GM10248 (cell line): Measurements from ENCODE around the gene CHPF.

Experiments
- CTCF ChIA-PET: fragments of 300-600 bp; sonication (Branson Sonifier 250); formaldehyde crosslinking; extraction: SDS; loops from one replicate; lab custom pipeline; 2021; ENCODE audit warnings: antibody characterized with exemption; lab: Yijun Ruan, JAX
- POLR2A ChIA-PET: fragments of 350-650 bp; sonication (Branson Sonifier 250); formaldehyde crosslinking; extraction: SDS; loops from one replicate; lab custom pipeline; 2020; ENCODE audit warnings: antibody characterized with exemption; lab: Yijun Ruan, JAX
- DNase-seq: peaks from one replicate; pipeline ENCODE4 v3.0.0; 2012; ENCODE audit errors: extremely low spot score
- TF ChIP-seq, protein P1 (sequence below): IDR thresholded peaks from 2 replicates; pipeline ENCODE4 v1.5.1; 2012; ENCODE audit warnings: mild to moderate bottlenecking, low read depth; ENCODE audit errors: extremely low read depth, missing control alignments, control extremely low read depth

CHPF gene

GRCh38 chr2:219571311-219572236 lies 28.0 kb upstream of the CHPF start, which contains the start of gene OBSL1:
Gene OBSL1, minus strand, starts transcription at chr2:219571539. Its CDS starts 307 bp downstream, at chr2:219571232.
- no peak for DNase-seq
- TF ChIP-seq, protein P1, sequence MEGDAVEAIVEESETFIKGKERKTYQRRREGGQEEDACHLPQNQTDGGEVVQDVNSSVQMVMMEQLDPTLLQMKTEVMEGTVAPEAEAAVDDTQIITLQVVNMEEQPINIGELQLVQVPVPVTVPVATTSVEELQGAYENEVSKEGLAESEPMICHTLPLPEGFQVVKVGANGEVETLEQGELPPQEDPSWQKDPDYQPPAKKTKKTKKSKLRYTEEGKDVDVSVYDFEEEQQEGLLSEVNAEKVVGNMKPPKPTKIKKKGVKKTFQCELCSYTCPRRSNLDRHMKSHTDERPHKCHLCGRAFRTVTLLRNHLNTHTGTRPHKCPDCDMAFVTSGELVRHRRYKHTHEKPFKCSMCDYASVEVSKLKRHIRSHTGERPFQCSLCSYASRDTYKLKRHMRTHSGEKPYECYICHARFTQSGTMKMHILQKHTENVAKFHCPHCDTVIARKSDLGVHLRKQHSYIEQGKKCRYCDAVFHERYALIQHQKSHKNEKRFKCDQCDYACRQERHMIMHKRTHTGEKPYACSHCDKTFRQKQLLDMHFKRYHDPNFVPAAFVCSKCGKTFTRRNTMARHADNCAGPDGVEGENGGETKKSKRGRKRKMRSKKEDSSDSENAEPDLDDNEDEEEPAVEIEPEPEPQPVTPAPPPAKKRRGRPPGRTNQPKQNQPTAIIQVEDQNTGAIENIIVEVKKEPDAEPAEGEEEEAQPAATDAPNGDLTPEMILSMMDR = no peak
- ChIA-PET CTCF (interaction anchor here (0.7 to 3.1 kb wide), 4 partner anchors 11 to 29 kb away, joined by 3 to 18 read pairs (median 3); no protein-coding TSS in a partner anchor), POLR2A (no interaction called here)

DNA sequence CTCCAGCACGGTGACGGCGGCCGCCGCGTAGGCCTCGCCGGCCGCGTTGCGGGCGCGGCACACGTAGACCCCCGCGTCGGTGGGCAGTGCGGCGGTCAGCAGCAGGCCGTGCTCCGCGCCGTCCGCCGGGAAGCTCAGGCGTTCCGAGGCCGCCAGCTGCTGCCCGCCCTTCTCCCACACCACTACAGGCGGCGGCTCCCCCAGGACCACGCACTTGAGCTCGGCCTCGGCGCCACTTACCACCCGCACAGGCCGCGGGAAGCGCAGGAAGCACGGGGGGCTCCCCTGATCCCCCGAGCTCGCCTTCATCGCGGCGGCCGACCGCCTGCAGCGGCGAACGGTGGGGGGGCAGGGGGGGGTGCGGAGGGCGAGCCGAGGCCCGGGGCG lies 27.3 kb upstream of the CHPF start:
- POLR2A ChIA-PET = no interaction called here

GRCh38 chr2:219570194-219570923 lies 26.8 kb upstream of the CHPF start:
- ChIA-PET CTCF (interaction anchor here (1.0 to 3.1 kb wide), 3 partner anchors 10 to 28 kb away, joined by 3 to 18 read pairs (median 3); no protein-coding TSS in a partner anchor), POLR2A (no interaction called here)
- no peak for DNase-seq
- TF ChIP-seq, protein P1 = no peak

More for the DNA sequence above, 27.3 kb upstream of the CHPF start:
- DNase-seq = no peak
- CTCF ChIA-PET = interaction anchor here (1.0 to 3.1 kb wide), 3 partner anchors 10 to 29 kb away, joined by 3 to 18 read pairs (median 3); no protein-coding TSS in a partner anchor
- TF ChIP-seq, protein P1 = no peak

DNA sequence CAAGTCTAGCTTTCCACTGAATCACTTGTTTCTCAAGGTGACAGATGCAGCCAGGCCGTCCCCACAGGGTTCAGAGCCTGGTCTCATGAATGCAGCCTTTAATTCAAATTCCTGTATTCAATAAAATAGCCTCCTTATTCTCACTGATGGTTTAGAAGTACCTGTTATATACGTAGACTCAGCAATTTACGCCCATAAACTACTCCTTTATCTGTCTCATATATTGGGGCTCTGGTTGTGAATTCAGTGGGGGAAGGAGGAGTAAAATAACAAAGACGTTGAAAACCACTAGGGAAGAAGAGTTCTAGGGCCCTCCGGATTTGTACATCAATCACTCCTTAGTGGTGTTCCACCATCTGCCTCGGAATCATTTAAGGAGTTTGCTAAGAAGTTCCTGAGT lies 26.0 kb upstream of the CHPF start:
- ChIA-PET POLR2A (no interaction called here), CTCF (no interaction called here)
- TF ChIP-seq, protein P1 = no peak
- no peak for DNase-seq

DNA sequence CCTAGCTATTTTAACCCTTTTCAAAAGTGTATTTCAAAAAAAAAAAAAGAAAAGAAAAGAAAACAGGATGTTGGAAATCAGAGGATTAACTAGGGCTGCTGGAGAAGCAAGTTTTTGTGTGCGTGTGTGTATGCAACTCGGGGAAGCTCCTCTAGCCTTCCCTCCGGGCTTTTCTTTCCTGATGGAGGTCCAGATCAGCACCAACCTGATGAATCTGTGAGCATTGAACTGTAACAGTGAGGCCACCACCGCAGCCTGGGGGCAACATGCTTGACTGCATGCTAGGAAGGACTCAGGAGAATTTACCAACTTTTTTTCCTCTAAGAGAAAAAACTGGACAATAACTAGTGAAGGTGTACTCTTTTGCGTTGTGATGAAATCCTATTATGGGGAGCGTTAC lies 25.4 kb upstream of the CHPF start:
- DNase-seq = no peak
- CTCF ChIA-PET = no interaction called here
- POLR2A ChIA-PET = no interaction called here
- TF ChIP-seq, protein P1 = no peak

GRCh38 chr2:219567791-219568361 lies 24.3 kb upstream of the CHPF start:
- TF ChIP-seq, protein P1 = no peak
- no peak for DNase-seq
- POLR2A ChIA-PET = no interaction called here
- CTCF ChIA-PET = interaction anchor here (2.3 kb wide), 1 partner anchor 13 kb away, joined by 7 read pairs; no protein-coding TSS in a partner anchor
